ENCODE data around the gene HABP4.

GRCh38 chr9:96486386-96487028 lies 36.5 kb downstream of the HABP4 start:
- TF ChIP-seq CTCF (IDR thresholded peaks at IDR 0.05; ENCODE audit: low read length) (no peak), EZH2 (IDR thresholded peaks at IDR 0.05; ENCODE audit: borderline replicate concordance, low read length) (no peak)
